ENCODE measurements around the gene UBALD2.
"Not testable (repeated sequence)": the region's sequence is repeated elsewhere in the genome, so short reads cannot be mapped to it uniquely, and the experiment has no call there.

Gene UBALD2

GRCh38 chr17:76266244-76266938, 1.2 kb downstream of the UBALD2 start:
- DNase-seq: peak; percentile 39

- no peak for DNase-seq
These were observed 2.0 kb downstream of the UBALD2 start for GRCh38 chr17:76267051-76267576.

- DNase-seq: not testable (repeated sequence)
These were observed 2.4 kb downstream of the UBALD2 start for GRCh38 chr17:76267581-76268001.

GRCh38 chr17:76268015-76268749, 3.0 kb downstream of the UBALD2 start:
- peak; percentile 82 for DNase-seq

GRCh38 chr17:76268991-76269981, 4.1 kb downstream of the UBALD2 start:
- no peak for DNase-seq

- DNase-seq: no peak
These were observed 5.0 kb downstream of the UBALD2 start for GRCh38 chr17:76270127-76270592.

GRCh38 chr17:76270770-76271668, 5.9 kb downstream of the UBALD2 start:
- DNase-seq: no peak

- peak; percentile 59 for DNase-seq
These were observed 6.8 kb downstream of the UBALD2 start for GRCh38 chr17:76271669-76272540.

GRCh38 chr17:76272541-76273444, 7.6 kb downstream of the UBALD2 start:
- peak; percentile 43 for DNase-seq

GRCh38 chr17:76273445-76274111, 8.4 kb downstream of the UBALD2 start:
- DNase-seq: no peak

GRCh38 chr17:76274112-76274956, 9.2 kb downstream of the UBALD2 start:
- no peak for DNase-seq

GRCh38 chr17:76275382-76276068, 10.4 kb downstream of the UBALD2 start:
- DNase-seq: no peak

GRCh38 chr17:76276069-76276431, 10.9 kb downstream of the UBALD2 start:
- no peak for DNase-seq

GRCh38 chr17:76276461-76277299, 11.5 kb downstream of the UBALD2 start:
- no peak for DNase-seq

GRCh38 chr17:76277300-76278267, 12.4 kb downstream of the UBALD2 start:
- no peak for DNase-seq

Data from CD4-positive, alpha-beta T cell treated with Interleukin-6 for 4 hours (primary cell).